K562 (cell line): ENCODE measurements around the gene GALNT9. TPM values are rescaled to one million over a fixed set of nuclear protein-coding genes. Genes with fewer than 3 reads are reported as not detected.

Experiments used
- CBFB ChIP-seq: sonication (generic); formaldehyde crosslinking; IDR thresholded peaks from 2 replicates; pipeline ENCODE4 v1.4.0; 2020; ENCODE audit warnings: mild to moderate bottlenecking, missing genetic modification reagents
- CC2D1A ChIP-seq: fragments of 450-650 bp; IDR thresholded peaks from 2 replicates; pipeline ENCODE4 v1.6.1; 2017; ENCODE audit warnings: mild to moderate bottlenecking
- FIP1L1 ChIP-seq: fragments of 200-400 bp; formaldehyde crosslinking; IDR thresholded peaks from 2 replicates; pipeline ENCODE4 v1.6.1; 2018; ENCODE audit warnings: mild to moderate bottlenecking, low read depth, low read length; ENCODE audit not compliant: poor library complexity, severe bottlenecking
- PTTG1 ChIP-seq: fragments of 450-650 bp; IDR thresholded peaks from 2 replicates; pipeline ENCODE4 v1.6.1; 2016; ENCODE audit warnings: low read depth, mild to moderate bottlenecking, missing genetic modification characterization, missing compliant biosample characterization
- SNRNP70 ChIP-seq: fragments of 200-400 bp; formaldehyde crosslinking; optimal IDR thresholded peaks from 2 replicates; pipeline ENCODE3; 2017; ENCODE audit warnings: low read depth, low read length
- SRF ChIP-seq, 2 experiments: fragments of 250-450, 450-650 bp in 1 of 2; sonication (Bioruptor Pico) in 1 of 2; sonication (generic) in 1 of 2; formaldehyde crosslinking; IDR thresholded peaks; 2 replicates each; pipeline versions ENCODE4 v1.5.0 to v1.5.1; 2020 to 2022; ENCODE audit warnings: mild to moderate bottlenecking in 1 of 2, missing genetic modification reagents in 1 of 2
- TGIF2 ChIP-seq: sonication (generic); formaldehyde crosslinking; IDR thresholded peaks from 2 replicates; pipeline ENCODE4 v1.8.1; 2022; ENCODE audit warnings: mild to moderate bottlenecking, missing genetic modification reagents, moderate library complexity
- ZNF184 ChIP-seq: sonication (generic); formaldehyde crosslinking; IDR thresholded peaks from 2 replicates; pipeline ENCODE4 v1.5.0; 2020; ENCODE audit warnings: missing genetic modification reagents
- ZNF639 ChIP-seq, 2 experiments: fragments of 200-800 bp in 1 of 2; sonication (Bioruptor generic) in 1 of 2; sonication (generic) in 1 of 2; formaldehyde crosslinking in 1 of 2; IDR thresholded peaks in 1 of 2; conservative IDR thresholded peaks in 1 of 2; 2 replicates each; pipeline versions ENCODE4 v1.5.0 to v1.6.1; 2016 to 2020; ENCODE audit warnings: missing compliant biosample characterization in 1 of 2, missing genetic modification characterization in 1 of 2, missing genetic modification reagents in 1 of 2
- polyA plus RNA-seq, 8 experiments: library from polyadenylated mRNA; depleted of rRNA in 4 of 8; stranded (reverse) in 5 of 8; unstranded in 3 of 8; fragments of >200 nt; fragmentation: Nextera tagmentation in 2 of 8; fragmentation: Illumina TruSeq in 1 of 8; extraction: Ambion mirVana in 2 of 8; extraction: Trizol in 1 of 8; gene quantifications; 2 replicates each; pipeline versions ENCODE4 v1.2.1 to v1.2.3, GENCODE V29; 2011 to 2014; ENCODE audit warnings: inconsistent platforms in 1 of 8, missing spikeins in 1 of 8
- total RNA-seq, 7 experiments: library from RNA; depleted of rRNA in 6 of 7; stranded (reverse); fragments of >200 nt in 6 of 7; fragmentation: Illumina TruSeq in 2 of 7; extraction: Trizol in 2 of 7; gene quantifications; 2 replicates each; pipeline versions ENCODE4 v1.2.1 to v1.2.3, GENCODE V29; 2011 to 2021; ENCODE audit warnings: low replicate concordance in 1 of 7

The GALNT9 gene
- total and polyA plus RNA-seq, 9 of the 15 experiments (the other 6 are each of a cell fraction or from before 2014, with no cell fraction given): not detected

GRCh38 chr12:132306885-132307191 lies 22.6 kb downstream of the GALNT9 start (continued):
- no peak for TF ChIP-seq PTTG1 (tag)
- TF ChIP-seq CC2D1A: no peak
- no peak for TF ChIP-seq CBFB
- TF ChIP-seq SRF (CRISPR knock-in tag; IDR thresholded peaks at IDR 0.05): no peak
- TF ChIP-seq SNRNP70: no peak
- TF ChIP-seq TGIF2: no peak
- no peak for TF ChIP-seq FIP1L1
- no peak for TF ChIP-seq ZNF639 (CRISPR knock-in tag; conservative IDR thresholded peaks at IDR 0.05 in 1 of 2, IDR thresholded peaks at IDR 0.05 in 1 of 2)
- TF ChIP-seq ZNF184 (CRISPR knock-in tag): no peak
